Femur (tissue), 1 donor: Measurements from ENCODE around the gene FAM53B.

Experiments used
- DNase-seq: peaks from one replicate; pipeline ENCODE4 v3.0.0-alpha.2; 2017

The FAM53B gene

DNA sequence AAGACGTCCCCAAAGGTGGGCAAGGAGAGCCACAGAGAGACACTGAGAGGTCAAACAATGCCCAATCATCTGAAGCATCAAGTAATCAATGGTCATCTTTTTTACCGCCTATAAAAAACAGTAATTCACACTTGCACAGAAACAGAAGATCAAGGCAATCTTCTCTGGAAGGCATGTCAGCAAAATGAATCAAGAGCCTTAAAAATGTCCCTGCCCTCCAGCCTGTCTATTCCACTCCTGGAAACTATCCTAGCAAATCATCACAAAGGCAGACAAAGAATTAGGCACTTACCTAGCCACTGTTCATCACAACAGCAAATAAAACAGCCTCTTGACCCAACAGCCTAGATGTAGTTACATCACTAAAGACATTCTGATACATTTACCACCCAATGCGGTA is 48.9 kb downstream of the FAM53B start:
- no peak for DNase-seq

DNA sequence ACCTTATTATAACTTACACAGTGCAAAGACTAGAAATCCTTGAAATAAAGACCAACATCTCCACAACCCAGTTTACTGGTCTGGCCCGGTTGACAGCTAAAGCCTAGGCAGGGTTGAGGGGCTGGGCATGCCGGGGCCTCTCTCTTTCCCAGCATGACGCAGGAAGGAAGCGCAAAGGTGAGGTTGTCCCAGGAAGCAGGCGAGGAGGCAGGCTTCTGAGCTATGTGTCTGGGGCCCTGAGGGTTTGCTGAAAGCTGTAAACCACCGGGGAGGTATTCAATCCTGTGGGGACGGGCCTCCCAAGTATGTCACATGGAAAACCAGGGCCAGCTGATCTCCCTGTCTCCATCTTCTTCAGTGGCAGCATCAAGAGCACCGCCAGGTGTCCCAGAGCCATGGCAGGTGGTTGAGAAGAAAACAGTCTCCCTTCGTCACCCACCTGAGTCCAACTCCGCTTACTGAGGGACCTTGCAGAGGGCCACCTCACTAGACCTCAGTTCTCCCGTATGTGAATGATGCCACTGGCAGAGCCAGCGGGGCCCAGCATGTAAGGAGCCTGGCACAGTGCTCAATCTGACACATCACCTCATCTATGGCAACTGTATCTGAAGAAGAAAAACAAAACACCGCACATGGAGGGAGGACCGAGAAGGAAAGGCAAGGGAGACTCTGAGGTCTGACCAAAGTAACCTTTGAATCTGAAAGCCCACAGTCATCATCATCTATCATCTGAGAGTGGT is 49.5 kb downstream of the FAM53B start:
- no peak for DNase-seq

DNA sequence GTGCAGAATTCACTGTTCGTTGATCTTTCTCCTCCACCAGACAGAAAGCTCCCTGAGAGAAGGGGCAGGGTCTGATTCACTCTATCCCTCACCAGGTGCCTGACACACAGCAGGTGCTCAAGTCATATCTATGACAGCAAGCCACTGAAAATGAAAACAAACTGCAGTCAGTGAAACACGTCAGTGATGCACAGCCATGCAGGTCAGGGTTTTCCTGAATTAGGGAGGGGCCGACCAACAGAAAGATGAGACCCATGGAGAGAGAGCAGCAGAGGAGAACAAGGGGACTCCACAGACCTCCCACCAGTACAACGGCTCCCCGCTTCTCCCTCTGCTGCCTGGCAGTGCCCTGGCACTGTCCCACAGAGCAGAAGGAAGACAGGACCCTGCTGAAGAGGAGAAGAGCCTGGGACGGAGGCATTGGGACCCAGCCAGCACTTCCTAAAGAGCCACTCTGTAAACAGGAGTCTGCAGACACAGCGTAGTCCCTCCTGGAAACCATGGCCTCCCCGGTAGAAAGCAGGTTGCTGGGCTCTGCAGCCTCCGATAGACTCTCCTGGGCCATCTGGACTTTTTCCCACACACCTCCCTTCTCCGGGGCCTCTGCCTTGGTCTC is 50.3 kb downstream of the FAM53B start:
- DNase-seq = no peak

DNA sequence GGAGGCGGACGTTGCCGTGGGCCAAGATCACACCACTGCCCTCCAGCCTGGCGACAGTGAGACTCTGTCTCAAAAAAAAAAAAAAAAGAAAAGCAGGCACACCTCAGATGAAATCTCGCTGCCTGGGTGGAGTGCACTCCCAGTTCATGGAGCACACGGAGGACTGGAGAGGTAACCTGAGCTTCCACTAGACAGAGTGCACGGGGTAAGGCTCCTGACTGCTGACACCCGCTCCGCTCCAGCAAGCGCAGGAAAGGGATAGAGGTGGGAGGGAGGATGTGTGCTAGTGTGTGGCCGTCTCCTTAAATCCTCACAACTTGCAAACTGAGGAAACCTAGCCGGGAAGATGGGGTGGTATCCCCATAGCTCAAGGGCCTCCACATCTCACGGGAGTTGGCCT is 50.8 kb downstream of the FAM53B start:
- no peak for DNase-seq

DNA sequence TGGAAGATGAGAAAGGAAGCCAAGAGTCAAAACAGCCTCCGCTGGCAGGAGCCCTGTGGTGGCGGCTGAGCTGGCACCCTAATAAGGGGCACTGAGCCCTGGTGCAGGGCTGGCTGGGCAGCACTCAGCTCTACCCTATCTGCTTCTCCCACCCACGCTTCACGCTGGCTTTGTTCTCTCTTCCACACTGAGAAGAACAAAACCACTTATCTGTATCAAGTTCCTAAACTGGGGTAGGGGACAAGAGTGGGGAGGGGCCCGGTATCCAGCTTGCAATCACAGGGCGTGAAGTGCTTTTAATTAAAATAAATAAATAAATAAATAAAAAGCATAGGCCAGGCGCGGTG is 52.1 kb downstream of the FAM53B start:
- no peak for DNase-seq

DNA sequence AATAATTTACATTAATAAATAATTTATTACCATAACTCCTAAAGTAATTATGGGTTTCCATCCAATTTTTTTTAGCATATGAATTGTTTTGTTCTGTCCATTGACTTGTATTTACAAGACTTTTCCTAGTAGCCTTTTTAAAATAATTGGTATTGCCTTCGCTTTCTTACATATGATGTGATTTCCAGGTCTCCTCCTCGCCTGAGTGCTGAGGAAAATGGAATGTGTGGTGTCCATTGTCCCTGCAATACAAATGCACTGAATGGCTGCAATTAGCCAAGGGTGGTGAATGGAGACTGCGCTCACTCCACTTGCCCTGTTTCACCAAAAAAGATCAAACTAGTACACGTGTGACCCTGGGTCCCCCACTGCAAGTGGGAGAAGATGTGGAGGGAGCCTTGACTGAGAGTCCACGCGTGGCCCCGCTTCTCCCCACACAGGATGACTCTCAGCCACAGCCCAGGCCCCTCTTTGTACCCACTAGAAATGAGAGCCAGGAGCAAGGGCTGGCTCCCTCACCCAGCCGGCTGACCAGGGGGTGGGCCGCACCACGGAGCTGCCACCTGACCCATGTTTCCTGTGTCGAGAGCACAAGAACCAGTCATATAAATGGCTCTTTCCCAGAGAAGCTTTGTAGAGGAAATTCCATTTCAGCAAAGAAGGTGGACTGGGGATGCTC is 52.6 kb downstream of the FAM53B start:
- no peak for DNase-seq

DNA sequence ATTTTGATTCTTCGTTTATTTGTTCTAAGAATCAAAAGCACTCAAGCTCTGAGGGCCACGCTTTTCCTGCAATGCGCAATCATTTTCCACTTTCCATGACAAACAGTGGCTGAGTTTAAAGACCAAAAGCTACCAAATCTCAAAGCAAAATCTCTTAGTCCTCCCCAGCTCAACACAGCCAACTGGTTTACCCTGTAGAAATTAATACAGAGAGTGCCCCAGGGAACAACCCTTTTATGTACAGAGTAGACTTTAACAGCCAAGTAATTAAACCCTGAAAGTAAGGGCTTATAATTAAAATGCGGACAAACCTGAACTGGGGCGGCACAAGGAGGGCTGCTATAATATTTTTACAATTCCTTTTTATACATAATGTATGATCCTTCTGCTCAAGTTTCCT is 53.2 kb downstream of the FAM53B start:
- DNase-seq = no peak

DNA sequence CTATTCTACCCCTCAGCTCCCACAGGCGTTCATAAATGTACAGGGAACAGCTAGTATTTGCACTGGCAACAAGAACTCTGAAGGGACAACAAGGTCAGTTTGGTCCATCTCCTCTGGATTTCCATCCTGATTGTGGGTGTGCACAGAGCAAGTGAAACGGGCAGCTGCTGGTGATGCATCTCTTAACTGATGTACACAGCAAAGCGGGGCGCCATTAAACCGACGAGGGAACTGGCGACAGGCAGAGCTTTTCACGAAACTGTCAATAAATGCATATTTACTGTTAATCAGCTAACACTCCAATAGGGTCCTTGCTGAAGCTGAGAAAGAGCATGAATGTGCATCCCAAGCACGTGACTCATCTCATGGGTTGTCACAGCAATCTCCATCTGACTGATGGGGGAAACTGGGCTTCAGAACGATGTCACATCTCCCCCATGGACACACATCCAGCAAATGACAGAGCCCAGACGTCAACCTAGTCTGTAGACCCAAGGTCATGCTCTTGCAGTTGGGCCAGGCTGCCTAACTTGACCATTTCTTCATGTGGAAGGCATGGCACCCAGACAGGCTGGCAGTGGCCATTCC is 54.2 kb downstream of the FAM53B start:
- no peak for DNase-seq

DNA sequence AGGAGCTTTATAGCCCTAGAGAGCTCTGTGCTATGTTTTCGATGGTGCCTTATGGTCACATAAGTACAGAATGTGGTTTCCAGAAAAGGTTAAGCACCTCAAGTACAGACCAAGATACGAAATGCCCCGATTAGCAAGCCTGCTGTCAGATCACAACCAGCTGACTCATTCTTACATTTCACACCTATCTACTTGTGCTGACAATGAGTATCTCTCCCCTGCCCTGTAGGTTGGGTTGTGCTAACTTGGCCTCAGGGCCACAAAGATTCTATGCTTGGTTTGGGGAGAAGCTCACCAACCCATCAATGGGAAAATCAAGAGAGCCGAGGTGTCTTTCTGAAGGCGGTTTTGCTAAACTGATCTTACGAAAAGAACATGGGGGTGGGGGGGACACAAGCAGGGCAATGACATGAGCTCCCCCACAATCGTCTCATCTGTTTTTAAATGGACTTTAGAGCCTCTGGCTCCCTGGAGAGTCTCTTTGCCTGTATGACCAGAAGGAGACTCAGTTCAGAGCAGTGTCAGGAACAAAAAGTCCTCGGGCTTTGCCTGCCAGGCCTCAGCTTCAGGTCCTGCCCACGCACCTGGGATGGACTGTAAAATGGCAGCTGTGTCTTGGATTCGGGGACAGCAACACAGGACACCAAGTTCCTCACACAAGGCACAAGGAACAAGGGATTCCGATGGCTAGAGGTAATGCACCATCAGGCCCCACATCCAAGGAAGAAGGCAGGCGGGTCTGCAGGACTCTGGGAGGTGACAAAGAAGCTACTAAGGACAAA is 55.1 kb downstream of the FAM53B start:
- DNase-seq = no peak

DNA sequence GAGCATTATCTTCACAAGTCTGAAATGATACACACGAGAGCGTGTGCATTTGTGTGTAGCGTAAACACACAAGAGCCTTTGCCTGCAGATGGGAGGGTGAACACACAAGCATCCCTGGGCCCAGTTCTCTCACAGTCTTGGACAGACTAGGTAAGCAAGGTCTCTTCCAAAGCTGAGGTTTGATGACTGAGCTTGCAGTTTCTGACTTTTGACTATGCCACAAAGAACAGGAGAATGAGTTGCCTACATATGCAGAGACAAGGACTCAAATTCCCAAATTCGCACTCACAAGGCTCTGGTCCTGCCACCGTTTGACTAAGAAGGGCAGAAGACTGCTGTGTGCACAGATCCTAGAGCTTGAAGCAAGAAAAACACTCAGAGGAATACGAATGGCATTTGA is 55.8 kb downstream of the FAM53B start:
- DNase-seq = no peak

DNA sequence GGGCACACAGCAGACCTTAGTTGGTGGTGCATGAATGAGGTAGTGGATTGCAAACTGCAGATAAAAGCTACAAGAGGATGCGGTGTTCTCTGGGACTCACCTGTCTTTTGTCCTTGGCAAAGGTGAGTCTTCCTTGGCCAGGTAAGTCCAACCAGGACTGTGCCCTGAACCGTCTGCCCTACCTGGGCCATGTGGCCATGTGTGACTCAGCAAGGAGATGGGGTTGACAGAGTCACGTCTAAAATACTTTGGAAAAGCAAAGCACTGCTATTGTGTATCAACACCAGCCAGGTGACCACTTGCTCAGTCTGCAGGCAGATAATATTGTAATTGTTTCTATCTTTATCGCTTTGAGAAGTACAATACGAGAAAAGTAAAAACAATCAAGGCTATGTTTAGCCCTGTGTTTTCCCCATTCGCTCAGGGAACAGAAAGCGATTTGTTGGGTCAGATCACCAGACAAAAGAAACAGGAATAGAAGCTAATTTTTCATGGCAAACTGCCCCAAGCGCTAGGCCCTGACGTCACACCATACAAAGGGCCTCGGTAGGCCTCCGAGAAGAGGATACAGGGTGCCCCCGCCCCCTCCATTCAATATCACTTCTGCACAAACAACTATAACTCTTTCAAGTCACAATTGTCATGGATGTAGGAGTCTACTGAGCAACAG is 57.3 kb downstream of the FAM53B start:
- DNase-seq = no peak

DNA sequence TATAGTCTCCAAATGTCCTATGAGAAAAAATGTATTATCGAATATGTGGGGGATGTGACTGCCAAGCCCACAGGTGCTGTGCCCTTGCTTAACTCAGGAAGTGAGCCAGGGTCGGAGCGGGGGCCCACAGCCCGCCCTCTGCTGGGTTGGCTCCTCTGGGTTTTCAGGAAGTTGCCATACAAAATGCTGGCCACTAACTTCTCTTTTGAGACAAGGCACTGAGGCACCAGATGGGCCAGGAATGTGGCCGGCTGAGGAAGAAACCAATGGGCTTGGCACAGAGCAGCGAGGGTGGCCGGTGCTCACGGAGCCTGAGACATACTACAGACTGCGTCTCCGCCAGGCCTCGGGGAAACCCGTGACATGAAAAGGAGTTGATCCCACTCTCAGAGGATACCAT is 58.9 kb downstream of the FAM53B start:
- DNase-seq = no peak

DNA sequence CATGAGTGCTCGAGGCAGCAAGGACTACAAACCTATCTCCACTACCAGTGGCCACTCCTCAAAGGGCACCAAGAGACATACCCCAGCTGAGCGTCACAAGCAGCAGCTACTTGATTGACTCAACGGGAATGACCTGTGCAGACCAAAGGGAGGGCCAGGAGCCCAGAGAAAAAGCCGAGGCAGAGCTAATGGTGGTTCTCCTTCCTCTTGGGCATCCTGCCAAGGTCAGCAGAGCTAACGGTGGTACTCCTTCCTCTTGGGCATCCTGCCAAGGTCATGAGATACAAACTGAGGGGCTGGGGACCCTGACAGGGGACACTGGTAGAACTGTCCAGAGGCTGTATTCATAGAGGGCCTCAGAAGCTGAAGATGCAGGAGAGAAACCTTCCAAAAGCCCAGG is 60.4 kb downstream of the FAM53B start:
- DNase-seq = no peak

DNA sequence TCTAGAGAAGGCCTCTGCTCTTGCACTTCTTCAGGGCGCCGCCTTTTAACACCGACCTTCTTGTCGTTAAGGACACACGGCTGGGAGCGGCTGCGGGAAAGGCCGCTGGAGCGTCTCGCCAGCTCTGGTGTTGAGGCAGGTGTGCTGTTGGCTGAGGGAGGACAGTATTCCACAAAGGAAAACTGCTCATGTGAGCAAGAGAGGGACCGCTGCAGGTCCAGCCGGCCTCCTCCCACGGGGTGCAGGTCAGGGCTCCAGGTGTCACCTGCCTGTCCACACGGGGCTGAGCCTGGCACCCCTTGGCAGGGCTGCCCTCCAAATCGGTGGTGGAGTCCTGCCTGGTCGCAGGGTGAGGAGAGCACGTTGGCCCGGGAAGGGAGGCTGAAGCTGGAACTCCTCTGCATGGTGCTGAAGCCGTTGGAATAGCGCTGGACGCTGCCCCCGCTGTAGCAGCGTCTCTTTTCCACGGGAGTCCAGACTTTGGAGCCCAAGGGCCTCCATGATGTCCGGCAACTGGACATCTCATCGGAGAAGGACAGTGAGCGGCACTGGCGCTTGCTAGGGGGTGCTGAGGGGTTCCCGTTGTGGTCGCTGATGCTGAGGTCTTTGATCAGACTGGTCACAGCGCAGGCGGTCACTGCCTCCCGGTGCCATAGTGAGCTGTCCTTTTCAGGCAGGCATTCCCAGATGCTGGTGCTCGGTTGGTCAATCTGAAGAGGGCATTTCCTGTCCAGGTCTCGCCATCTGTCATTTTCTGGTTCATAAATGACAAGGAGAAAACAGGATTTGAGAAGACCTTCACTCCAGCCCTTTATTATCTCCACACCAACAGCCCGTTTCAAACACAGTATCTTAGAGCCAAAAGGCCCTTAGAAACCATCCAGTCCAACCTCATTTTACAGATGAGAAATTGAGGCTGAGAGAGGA is 62.3 kb downstream of the FAM53B start:
- DNase-seq = no peak

DNA sequence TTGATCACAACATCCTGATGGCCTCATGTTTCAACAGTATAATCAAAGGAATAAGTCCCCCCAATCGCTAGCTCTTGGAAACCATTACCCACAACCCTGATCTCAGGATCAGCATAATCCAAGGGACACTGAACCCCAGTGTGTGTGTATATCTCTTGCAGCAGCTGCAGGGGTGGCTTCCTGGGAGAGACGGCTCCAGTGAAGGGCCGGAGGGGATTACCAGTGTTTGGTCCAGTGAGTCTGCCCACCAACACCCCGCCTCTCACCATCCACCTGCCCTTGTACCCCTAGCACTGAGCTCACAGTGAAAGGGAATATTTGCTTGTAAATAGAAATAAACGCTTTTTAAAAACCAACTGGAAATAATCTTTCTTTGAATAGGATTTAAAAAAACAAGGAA is 63.1 kb downstream of the FAM53B start:
- no peak for DNase-seq

DNA sequence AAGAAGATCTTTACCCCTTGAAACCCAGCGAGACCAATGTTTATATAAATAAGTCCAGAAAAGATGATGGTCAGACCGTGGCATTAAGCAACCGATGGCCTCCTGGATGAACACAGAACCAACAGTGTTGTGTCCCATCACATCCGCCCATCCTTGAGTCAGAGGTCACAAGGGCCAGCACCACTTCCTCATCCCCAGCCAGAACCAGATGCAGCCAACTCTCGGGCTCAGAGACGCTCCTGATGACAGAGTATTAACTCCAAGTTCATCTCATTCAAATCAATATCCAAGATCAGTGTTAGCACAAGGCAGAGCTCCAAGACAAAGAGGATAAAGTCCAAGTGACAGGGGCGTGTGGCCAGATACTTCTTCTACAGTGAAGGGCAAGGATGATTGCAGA is 63.5 kb downstream of the FAM53B start:
- no peak for DNase-seq

DNA sequence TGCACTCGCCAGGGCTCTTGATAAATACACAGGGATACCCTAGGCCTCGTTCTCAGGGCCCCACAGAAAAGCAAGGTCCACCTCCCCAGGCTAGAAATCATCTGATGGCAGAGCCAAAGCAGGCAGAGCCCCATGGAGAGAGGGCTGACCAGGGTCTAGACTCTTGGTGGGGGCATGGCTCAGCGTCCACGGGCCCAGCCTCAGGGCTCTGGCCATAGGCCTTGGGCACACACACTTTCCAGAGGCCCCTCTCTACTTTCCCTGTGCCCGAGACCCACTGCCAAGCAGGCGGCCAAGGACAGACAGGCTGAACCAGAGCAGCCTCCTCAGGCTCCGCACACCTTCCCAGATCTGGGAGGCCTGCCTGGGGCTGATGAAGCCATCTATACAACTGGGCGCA is 64.8 kb downstream of the FAM53B start:
- DNase-seq = no peak

DNA sequence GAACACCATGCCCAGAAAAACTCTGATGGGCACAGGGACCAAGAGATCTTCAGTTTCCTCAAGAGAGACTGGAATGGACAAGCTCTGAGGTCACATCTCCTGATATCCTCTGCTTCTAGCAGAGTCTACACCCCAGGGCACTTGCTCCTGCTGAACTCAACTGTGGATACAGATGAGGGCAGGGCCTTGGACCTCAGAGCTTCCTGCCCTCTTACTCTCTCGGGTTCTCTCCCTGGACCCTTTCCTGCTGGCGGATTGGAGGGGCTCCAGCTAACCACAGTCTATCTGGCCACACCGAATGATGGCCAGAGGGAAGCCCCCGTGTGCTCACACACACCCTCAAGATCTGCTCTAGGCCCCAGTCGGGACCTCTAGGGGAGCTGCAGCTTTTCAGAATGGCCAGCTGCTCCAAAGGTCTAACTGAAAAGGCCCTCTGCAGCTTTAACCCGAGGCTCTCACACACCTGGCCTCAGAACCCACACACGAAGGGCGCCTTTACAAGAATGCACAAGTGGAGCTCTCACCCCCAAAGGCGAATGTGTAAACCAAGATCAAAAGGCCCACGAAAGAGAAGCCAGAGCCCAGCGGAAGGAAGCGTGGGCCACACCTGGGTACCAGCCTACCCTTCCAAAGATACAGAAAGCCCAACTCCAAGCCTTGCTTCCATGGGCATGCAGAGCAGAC is 65.5 kb downstream of the FAM53B start:
- no peak for DNase-seq

DNA sequence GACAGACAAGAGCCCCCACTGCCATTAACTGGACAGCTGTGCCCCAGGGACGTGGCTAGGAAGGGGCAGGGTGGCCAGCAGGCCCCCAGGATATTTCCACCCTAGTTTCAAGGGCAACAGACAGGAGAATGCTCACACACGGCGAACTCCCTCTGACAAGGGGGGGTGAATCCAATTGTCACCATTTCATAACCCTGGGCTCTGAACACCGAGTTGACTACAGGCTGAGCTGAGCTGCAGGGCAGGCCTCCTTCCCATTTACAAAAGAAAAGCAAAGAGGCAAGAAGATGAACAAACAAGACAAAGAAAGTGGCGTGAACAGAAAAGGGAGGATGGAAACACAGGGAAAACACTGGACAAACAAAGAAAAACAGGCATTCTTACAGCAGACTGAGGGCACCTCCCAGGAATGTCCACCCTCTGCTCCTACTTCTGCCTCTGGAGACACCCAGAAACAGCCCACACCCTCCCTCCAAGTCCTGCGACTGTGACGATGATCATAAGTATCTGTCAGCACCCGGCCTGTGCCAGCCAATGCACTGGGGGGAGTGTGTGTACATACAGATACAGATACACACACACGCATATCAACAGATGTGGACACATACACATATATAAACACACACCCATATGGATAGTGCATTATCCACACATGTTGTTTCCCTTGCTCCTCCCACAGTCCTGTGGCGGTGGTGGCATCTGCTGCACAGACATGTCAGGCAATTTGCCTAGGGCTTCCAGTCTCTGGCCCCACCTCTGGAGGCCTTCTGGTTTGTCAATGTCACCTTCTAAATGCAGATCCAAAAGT is 66.2 kb downstream of the FAM53B start:
- DNase-seq = no peak

DNA sequence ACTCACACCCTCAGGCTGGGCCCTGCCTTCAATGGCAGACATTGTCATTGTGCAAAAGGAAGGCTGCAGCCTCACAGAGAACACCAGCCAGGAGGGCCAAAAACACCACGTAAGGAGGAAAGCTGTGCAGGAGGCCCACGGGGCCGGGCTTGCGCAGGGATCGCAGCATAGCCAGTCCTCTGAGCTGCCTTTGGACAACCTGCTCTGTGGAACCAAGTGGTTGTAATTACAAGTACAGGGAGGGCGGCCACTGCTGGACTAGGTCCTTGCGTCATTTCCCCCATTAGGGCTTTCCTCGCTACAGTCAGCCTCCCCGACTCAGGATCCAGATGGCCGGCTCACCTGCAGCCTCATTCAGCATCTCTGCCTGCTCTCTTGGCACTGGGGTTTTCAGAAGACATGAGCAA is 66.9 kb downstream of the FAM53B start:
- peak; percentile 67 for DNase-seq
